PC-9 (cell line): ENCODE data around the gene TBX2.

Source experiments
- EZH2 ChIP-seq: fragments of 200-600 bp; sonication (generic); IDR thresholded peaks from 2 replicates; pipeline ENCODE4 v1.8.0; 2017; ENCODE audit warnings: antibody characterized with exemption, low read depth
- TF ChIP-seq, protein P1 (sequence below): fragments of 200-600 bp; sonication (generic); conservative IDR thresholded peaks from 2 replicates; pipeline ENCODE4 v1.6.1; 2017; ENCODE audit warnings: mixed run types, antibody characterized with exemption, mild to moderate bottlenecking, moderate library complexity

- TF ChIP-seq, protein P1, sequence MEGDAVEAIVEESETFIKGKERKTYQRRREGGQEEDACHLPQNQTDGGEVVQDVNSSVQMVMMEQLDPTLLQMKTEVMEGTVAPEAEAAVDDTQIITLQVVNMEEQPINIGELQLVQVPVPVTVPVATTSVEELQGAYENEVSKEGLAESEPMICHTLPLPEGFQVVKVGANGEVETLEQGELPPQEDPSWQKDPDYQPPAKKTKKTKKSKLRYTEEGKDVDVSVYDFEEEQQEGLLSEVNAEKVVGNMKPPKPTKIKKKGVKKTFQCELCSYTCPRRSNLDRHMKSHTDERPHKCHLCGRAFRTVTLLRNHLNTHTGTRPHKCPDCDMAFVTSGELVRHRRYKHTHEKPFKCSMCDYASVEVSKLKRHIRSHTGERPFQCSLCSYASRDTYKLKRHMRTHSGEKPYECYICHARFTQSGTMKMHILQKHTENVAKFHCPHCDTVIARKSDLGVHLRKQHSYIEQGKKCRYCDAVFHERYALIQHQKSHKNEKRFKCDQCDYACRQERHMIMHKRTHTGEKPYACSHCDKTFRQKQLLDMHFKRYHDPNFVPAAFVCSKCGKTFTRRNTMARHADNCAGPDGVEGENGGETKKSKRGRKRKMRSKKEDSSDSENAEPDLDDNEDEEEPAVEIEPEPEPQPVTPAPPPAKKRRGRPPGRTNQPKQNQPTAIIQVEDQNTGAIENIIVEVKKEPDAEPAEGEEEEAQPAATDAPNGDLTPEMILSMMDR = no peak
- no peak for TF ChIP-seq EZH2
Observed at GRCh38 chr17:61400717-61401388, 1.2 kb downstream of the TBX2 start.
